Measurements from ENCODE around the gene SPRED2. TPM values are rescaled to one million over a fixed set of nuclear protein-coding genes. Genes with fewer than 3 reads are reported as not detected.

The SPRED2 gene
- total RNA-seq, 4 donors from 2014 or later = 15.6 to 63.0 (median 44.8) TPM

DNA sequence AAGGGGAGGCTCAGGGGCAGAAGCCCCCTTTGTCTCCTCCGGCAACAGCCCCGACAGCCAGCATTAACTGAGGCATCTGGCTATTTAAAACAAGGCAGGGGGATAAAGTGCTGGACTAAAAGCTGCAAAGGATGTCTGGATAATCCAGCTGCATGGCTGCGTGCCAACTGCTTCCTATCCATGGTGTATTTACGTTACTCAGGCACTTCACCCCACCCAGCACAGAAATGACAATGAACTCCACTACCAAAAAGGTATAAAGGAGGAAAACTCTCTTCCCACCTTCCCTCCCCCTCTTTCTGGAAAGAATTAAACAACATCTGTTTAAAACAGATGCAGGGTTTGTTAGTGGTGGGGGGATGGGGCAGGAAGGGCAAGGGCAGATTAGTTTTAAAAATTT is 82.5 kb downstream of the SPRED2 start:
- peak; percentile 48 to 69 for DNase-seq
- H3K4me1 ChIP-seq = no peaks in the 10 kb centered on the region
- no peak overlapping the region for H3K4me3 ChIP-seq

GRCh38 chr2:65347913-65348312 is 84.5 kb downstream of the SPRED2 start:
- Histone ChIP-seq H3K9me3 (no peaks in the 10 kb centered on the region), H3K27ac (no peak overlapping the region), H3K27me3 (no peaks in the 10 kb centered on the region), H3K4me1 (no peaks in the 10 kb centered on the region), H3K36me3 (no peaks in the 10 kb centered on the region), H3K4me3 (no peak overlapping the region)
- DNase-seq = no peak
- no peak for TF ChIP-seq POLR2A (IDR thresholded peaks at IDR 0.05)
- TF ChIP-seq, protein P1, sequence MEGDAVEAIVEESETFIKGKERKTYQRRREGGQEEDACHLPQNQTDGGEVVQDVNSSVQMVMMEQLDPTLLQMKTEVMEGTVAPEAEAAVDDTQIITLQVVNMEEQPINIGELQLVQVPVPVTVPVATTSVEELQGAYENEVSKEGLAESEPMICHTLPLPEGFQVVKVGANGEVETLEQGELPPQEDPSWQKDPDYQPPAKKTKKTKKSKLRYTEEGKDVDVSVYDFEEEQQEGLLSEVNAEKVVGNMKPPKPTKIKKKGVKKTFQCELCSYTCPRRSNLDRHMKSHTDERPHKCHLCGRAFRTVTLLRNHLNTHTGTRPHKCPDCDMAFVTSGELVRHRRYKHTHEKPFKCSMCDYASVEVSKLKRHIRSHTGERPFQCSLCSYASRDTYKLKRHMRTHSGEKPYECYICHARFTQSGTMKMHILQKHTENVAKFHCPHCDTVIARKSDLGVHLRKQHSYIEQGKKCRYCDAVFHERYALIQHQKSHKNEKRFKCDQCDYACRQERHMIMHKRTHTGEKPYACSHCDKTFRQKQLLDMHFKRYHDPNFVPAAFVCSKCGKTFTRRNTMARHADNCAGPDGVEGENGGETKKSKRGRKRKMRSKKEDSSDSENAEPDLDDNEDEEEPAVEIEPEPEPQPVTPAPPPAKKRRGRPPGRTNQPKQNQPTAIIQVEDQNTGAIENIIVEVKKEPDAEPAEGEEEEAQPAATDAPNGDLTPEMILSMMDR (IDR thresholded peaks at IDR 0.05) = no peak
- intact Hi-C loops (cut with DNase I; ENCODE audit: low total_unique reads) = no loop called here

More for the DNA sequence above, 82.5 kb downstream of the SPRED2 start:
- H3K27me3 ChIP-seq = no peaks in the 10 kb centered on the region
- H3K36me3 ChIP-seq = no peaks in the 10 kb centered on the region
- TF ChIP-seq, protein P1 (IDR thresholded peaks at IDR 0.05) = no peak
- TF ChIP-seq POLR2A (IDR thresholded peaks at IDR 0.05) = no peak
- intact Hi-C loops (cut with DNase I; ENCODE audit: low total_unique reads) = no loop called here
- no peaks in the 10 kb centered on the region for H3K9me3 ChIP-seq
- H3K27ac ChIP-seq = peak overlapping the region; percentile 23 to 56

- intact Hi-C loops (cut with DNase I; ENCODE audit: low total_unique reads) = no loop called here
- no peaks in the 10 kb centered on the region for H3K36me3 ChIP-seq
- TF ChIP-seq, protein P1 (IDR thresholded peaks at IDR 0.05) = no peak
- no peak for TF ChIP-seq POLR2A (IDR thresholded peaks at IDR 0.05)
- H3K9me3 ChIP-seq = no peaks in the 10 kb centered on the region
- no peak overlapping the region for H3K4me3 ChIP-seq
- DNase-seq = no peak
- no peaks in the 10 kb centered on the region for H3K27me3 ChIP-seq
- H3K27ac ChIP-seq = no peak overlapping the region
- no peaks in the 10 kb centered on the region for H3K4me1 ChIP-seq
Observed at GRCh38 chr2:65345631-65346030, 86.8 kb downstream of the SPRED2 start.

DNA sequence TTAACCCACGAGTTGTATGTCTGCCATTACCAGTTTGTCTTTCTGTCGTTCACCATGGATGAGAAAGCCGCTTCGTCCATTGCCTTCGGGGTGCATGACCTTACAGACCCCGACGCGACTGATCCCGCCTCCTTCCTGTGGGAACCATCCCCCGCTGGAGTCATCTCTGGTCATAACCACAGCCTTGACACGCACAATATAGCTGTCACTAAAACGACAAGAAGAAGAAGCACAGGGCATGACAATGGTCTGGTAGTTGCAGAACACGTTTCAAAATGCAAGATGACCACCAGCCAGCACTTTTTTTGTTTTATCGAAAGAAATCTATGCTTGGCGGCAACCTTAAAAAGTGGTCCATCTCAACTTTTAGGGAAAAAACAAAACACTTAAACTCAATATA is 87.7 kb downstream of the SPRED2 start:
- Histone ChIP-seq H3K4me1 (no peaks in the 10 kb centered on the region), H3K27ac (no peak overlapping the region), H3K36me3 (no peaks in the 10 kb centered on the region), H3K27me3 (no peaks in the 10 kb centered on the region), H3K4me3 (no peak overlapping the region), H3K9me3 (no peaks in the 10 kb centered on the region)
- intact Hi-C loops (cut with DNase I; ENCODE audit: low total_unique reads) = no loop called here
- DNase-seq = no peak
- TF ChIP-seq, protein P1 (IDR thresholded peaks at IDR 0.05) = no peak
- TF ChIP-seq POLR2A (IDR thresholded peaks at IDR 0.05) = no peak

DNA sequence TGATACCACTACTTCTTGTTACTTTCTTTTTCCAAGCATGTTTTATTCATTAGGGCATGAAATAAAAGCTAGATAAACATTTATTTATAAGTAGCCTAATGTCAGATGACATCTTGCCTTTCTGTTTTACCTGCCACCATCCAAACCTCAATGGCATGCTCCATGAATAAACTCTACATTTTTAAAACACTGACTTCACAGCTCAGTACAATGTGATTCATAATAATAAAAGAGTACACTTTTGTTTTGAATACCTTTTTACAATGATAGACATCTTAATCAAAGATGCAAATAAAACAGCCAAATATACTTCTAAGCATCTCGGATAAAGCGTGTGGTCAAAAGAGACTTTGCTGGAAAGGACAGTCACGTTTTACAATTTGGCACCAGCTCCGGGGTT is 88.2 kb downstream of the SPRED2 start:
- Histone ChIP-seq H3K9me3 (no peaks in the 10 kb centered on the region), H3K4me1 (no peaks in the 10 kb centered on the region), H3K36me3 (no peaks in the 10 kb centered on the region), H3K4me3 (no peak overlapping the region), H3K27me3 (no peaks in the 10 kb centered on the region), H3K27ac (no peak overlapping the region)
- TF ChIP-seq, protein P1 (IDR thresholded peaks at IDR 0.05) = no peak
- TF ChIP-seq POLR2A (IDR thresholded peaks at IDR 0.05) = no peak
- no peak for DNase-seq
- intact Hi-C loops (cut with DNase I; ENCODE audit: low total_unique reads) = no loop called here

All from uterus (tissue), 4 donors.